ENCODE measurements around the gene RYK.

DNA sequence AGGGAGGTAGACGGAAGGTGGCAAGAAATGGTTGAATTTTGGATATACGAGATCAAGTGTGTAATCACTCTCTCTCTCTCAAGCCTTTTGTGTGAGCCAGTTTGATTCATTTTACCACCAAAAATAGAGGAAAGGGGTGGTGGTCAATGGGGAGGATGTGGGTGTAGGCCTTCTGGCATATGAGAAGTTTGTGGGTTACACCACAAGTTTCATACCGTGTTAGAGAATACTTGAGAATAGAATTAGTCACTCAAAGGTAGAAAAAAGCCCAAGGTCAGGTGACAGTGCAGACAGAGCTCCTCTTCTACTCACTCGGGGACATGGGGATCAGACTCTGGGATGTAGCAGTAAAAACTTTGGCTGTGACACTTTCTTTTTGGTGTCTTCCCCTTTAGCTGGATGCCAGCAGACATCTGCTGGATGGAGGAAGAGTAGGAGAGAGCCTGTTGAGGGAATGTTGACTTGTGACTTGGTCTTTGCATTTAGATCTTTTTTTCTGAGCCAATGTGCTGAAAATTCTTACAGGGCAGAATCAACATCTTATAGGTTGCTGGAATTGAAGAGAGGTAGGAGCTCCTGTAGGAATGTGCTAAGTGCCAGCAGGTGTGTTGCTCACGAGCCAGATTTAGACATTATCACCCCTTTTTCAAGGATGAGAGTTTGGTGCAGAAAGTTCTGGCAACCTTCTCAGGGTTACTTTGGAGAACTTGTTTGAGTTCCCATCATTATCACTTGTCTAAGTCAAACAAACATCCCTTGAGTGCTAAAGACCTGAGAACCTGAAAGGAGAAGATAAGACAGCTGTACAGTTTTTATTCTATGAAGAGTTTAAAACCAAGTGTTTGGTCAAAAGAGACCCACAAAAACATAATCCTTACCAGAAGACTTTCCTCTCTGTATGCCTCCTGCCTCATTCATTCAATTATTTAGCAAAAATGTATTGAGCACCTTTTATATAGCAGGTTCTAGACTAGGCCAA lies 43.9 kb upstream of the RYK start:
- TF ChIP-seq, protein P1, sequence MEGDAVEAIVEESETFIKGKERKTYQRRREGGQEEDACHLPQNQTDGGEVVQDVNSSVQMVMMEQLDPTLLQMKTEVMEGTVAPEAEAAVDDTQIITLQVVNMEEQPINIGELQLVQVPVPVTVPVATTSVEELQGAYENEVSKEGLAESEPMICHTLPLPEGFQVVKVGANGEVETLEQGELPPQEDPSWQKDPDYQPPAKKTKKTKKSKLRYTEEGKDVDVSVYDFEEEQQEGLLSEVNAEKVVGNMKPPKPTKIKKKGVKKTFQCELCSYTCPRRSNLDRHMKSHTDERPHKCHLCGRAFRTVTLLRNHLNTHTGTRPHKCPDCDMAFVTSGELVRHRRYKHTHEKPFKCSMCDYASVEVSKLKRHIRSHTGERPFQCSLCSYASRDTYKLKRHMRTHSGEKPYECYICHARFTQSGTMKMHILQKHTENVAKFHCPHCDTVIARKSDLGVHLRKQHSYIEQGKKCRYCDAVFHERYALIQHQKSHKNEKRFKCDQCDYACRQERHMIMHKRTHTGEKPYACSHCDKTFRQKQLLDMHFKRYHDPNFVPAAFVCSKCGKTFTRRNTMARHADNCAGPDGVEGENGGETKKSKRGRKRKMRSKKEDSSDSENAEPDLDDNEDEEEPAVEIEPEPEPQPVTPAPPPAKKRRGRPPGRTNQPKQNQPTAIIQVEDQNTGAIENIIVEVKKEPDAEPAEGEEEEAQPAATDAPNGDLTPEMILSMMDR (tag by site-specific recombination; IDR thresholded peaks at IDR 0.05): no peak
- no peak for TF ChIP-seq ZNF416 (tag by site-specific recombination; IDR thresholded peaks at IDR 0.05)
- no peak for TF ChIP-seq ZNF501 (tag by site-specific recombination; IDR thresholded peaks at IDR 0.05)
- TF ChIP-seq ZNF114 (tag by site-specific recombination; IDR thresholded peaks at IDR 0.05): no peak
- TF ChIP-seq SP2 (tag by site-specific recombination; IDR thresholded peaks at IDR 0.05): no peak
- TF ChIP-seq OVOL3 (tag by site-specific recombination; IDR thresholded peaks at IDR 0.05): no peak
- no peak for TF ChIP-seq ZFP37 (tag by site-specific recombination; IDR thresholded peaks at IDR 0.05)
- TF ChIP-seq ZFHX2 (tag by site-specific recombination; conservative IDR thresholded peaks at IDR 0.05): no peak
- TF ChIP-seq TCF7L2 (IDR thresholded peaks at IDR 0.05; ENCODE audit: borderline replicate concordance, low read depth, low read length): no peak
- TF ChIP-seq, protein P2, sequence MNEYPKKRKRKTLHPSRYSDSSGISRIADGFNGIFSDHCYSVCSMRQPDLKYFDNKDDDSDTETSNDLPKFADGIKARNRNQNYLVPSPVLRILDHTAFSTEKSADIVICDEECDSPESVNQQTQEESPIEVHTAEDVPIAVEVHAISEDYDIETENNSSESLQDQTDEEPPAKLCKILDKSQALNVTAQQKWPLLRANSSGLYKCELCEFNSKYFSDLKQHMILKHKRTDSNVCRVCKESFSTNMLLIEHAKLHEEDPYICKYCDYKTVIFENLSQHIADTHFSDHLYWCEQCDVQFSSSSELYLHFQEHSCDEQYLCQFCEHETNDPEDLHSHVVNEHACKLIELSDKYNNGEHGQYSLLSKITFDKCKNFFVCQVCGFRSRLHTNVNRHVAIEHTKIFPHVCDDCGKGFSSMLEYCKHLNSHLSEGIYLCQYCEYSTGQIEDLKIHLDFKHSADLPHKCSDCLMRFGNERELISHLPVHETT (tag by site-specific recombination; IDR thresholded peaks at IDR 0.05): no peak
- TF ChIP-seq, protein P3, sequence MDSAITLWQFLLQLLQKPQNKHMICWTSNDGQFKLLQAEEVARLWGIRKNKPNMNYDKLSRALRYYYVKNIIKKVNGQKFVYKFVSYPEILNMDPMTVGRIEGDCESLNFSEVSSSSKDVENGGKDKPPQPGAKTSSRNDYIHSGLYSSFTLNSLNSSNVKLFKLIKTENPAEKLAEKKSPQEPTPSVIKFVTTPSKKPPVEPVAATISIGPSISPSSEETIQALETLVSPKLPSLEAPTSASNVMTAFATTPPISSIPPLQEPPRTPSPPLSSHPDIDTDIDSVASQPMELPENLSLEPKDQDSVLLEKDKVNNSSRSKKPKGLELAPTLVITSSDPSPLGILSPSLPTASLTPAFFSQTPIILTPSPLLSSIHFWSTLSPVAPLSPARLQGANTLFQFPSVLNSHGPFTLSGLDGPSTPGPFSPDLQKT (IDR thresholded peaks at IDR 0.05; ENCODE audit: borderline replicate concordance, low read depth, low read length): no peak
- TF ChIP-seq OSR2 (tag by site-specific recombination; IDR thresholded peaks at IDR 0.05): no peak
- TF ChIP-seq, protein P4, sequence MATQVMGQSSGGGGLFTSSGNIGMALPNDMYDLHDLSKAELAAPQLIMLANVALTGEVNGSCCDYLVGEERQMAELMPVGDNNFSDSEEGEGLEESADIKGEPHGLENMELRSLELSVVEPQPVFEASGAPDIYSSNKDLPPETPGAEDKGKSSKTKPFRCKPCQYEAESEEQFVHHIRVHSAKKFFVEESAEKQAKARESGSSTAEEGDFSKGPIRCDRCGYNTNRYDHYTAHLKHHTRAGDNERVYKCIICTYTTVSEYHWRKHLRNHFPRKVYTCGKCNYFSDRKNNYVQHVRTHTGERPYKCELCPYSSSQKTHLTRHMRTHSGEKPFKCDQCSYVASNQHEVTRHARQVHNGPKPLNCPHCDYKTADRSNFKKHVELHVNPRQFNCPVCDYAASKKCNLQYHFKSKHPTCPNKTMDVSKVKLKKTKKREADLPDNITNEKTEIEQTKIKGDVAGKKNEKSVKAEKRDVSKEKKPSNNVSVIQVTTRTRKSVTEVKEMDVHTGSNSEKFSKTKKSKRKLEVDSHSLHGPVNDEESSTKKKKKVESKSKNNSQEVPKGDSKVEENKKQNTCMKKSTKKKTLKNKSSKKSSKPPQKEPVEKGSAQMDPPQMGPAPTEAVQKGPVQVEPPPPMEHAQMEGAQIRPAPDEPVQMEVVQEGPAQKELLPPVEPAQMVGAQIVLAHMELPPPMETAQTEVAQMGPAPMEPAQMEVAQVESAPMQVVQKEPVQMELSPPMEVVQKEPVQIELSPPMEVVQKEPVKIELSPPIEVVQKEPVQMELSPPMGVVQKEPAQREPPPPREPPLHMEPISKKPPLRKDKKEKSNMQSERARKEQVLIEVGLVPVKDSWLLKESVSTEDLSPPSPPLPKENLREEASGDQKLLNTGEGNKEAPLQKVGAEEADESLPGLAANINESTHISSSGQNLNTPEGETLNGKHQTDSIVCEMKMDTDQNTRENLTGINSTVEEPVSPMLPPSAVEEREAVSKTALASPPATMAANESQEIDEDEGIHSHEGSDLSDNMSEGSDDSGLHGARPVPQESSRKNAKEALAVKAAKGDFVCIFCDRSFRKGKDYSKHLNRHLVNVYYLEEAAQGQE (tag by site-specific recombination; IDR thresholded peaks at IDR 0.05): no peak

All from HEK293 (cell line).